HepG2 (cell line): ENCODE data around the gene DCTN1. TPM values are rescaled to one million over a fixed set of nuclear protein-coding genes. Genes with fewer than 3 reads are reported as not detected.

ENCODE experiments used
- ARID4A ChIP-seq: sonication (generic); formaldehyde crosslinking; IDR thresholded peaks from 2 replicates; pipeline ENCODE4 v1.5.0; 2020; ENCODE audit warnings: mild to moderate bottlenecking, missing genetic modification reagents, borderline replicate concordance
- CSRNP1 ChIP-seq: sonication (generic); formaldehyde crosslinking; IDR thresholded peaks from 2 replicates; pipeline ENCODE4 v1.8.1; 2023; ENCODE audit warnings: mild to moderate bottlenecking, missing genetic modification reagents
- HNRNPH1 ChIP-seq: fragments of 200-400 bp; formaldehyde crosslinking; optimal IDR thresholded peaks from 2 replicates; pipeline ENCODE3; 2017; ENCODE audit warnings: mild to moderate bottlenecking, low read depth, low read length
- IRF2 ChIP-seq: IDR thresholded peaks from 2 replicates; pipeline ENCODE4 v1.6.1; 2018; ENCODE audit warnings: missing genetic modification reagents, missing compliant biosample characterization
- MIER3 ChIP-seq: IDR thresholded peaks from 2 replicates; pipeline ENCODE4 v1.6.1; 2016; ENCODE audit warnings: missing compliant biosample characterization, borderline replicate concordance
- MLLT10 ChIP-seq: sonication (generic); formaldehyde crosslinking; IDR thresholded peaks from 2 replicates; pipeline ENCODE4 v1.4.0; 2020; ENCODE audit warnings: missing genetic modification reagents
- MTA3 ChIP-seq: sonication (generic); formaldehyde crosslinking; IDR thresholded peaks from 2 replicates; pipeline ENCODE4 v1.4.0; 2020; ENCODE audit warnings: missing genetic modification reagents
- PAWR ChIP-seq: sonication (generic); formaldehyde crosslinking; IDR thresholded peaks from 2 replicates; pipeline ENCODE4 v1.4.0; 2020; ENCODE audit warnings: missing genetic modification reagents, mild to moderate bottlenecking, borderline replicate concordance
- RARG ChIP-seq: sonication (generic); formaldehyde crosslinking; IDR thresholded peaks from 2 replicates; pipeline ENCODE4 v1.4.0; 2020; ENCODE audit warnings: low read depth, mild to moderate bottlenecking, missing genetic modification reagents
- RFX3 ChIP-seq: IDR thresholded peaks from 2 replicates; pipeline ENCODE4 v1.6.1; 2016; ENCODE audit warnings: missing biosample characterization, missing genetic modification reagents
- ZBTB2 ChIP-seq: sonication (generic); formaldehyde crosslinking; IDR thresholded peaks from 2 replicates; pipeline ENCODE4 v1.8.0; 2022; ENCODE audit warnings: low read depth, missing genetic modification reagents
- ZFAT ChIP-seq: sonication (generic); formaldehyde crosslinking; conservative IDR thresholded peaks from 2 replicates; pipeline ENCODE4 v1.8.1; 2023; ENCODE audit warnings: missing genetic modification reagents, inconsistent platforms
- ZMYM4 ChIP-seq: sonication (generic); formaldehyde crosslinking; IDR thresholded peaks from 2 replicates; pipeline ENCODE4 v1.8.1; 2023; ENCODE audit warnings: mild to moderate bottlenecking, missing genetic modification reagents
- ZNF234 ChIP-seq: sonication (generic); formaldehyde crosslinking; conservative IDR thresholded peaks from 2 replicates; pipeline ENCODE4 v1.5.1; 2020; ENCODE audit warnings: mild to moderate bottlenecking, missing genetic modification reagents
- ZNF431 ChIP-seq: sonication (generic); formaldehyde crosslinking; IDR thresholded peaks from 2 replicates; pipeline ENCODE4 v1.9.0; 2022; ENCODE audit warnings: missing genetic modification reagents, low read depth, mild to moderate bottlenecking, borderline replicate concordance
- ZNF747 ChIP-seq: sonication (generic); formaldehyde crosslinking; IDR thresholded peaks from 2 replicates; pipeline ENCODE4 v1.8.1; 2023; ENCODE audit warnings: missing genetic modification reagents, mild to moderate bottlenecking, borderline replicate concordance
- ZNF782 ChIP-seq: sonication (generic); formaldehyde crosslinking; IDR thresholded peaks from 2 replicates; pipeline ENCODE4 v1.4.0; 2020; ENCODE audit warnings: missing genetic modification reagents, mild to moderate bottlenecking, borderline replicate concordance
- polyA plus RNA-seq, 8 experiments: library from polyadenylated mRNA; depleted of rRNA in 3 of 8; stranded (reverse) in 7 of 8; unstranded in 1 of 8; fragments of >200 nt; fragmentation: Illumina TruSeq in 4 of 8; extraction: Trizol in 4 of 8; gene quantifications; 2 replicates each; pipeline versions ENCODE4 v1.2.1 to v1.2.3, GENCODE V29; 2011 to 2016; ENCODE audit warnings: low read depth in 4 of 8, missing spikeins in 1 of 8, mixed read lengths in 1 of 8; ENCODE audit not compliant: insufficient read depth in 1 of 8
- total RNA-seq, 5 experiments: library from RNA; depleted of rRNA; stranded (reverse); fragments of >200 nt; fragmentation: Illumina TruSeq; extraction: Trizol; gene quantifications; 2 replicates each; pipeline ENCODE4 v1.2.3, GENCODE V29; 2016; ENCODE audit warnings: low read depth in 1 of 5
- TF ChIP-seq, protein P1 (sequence below): sonication (generic); formaldehyde crosslinking; IDR thresholded peaks from 2 replicates; pipeline ENCODE4 v1.4.0; 2020; ENCODE audit warnings: missing genetic modification reagents

Gene DCTN1
- total and polyA plus RNA-seq, 2 of the 13 experiments (the other 11 are each of a cell fraction or from before 2014, with no cell fraction given), result 73.2 to 122 TPM

- TF ChIP-seq ZNF782 (CRISPR knock-in tag), result no peak
- TF ChIP-seq, protein P1, sequence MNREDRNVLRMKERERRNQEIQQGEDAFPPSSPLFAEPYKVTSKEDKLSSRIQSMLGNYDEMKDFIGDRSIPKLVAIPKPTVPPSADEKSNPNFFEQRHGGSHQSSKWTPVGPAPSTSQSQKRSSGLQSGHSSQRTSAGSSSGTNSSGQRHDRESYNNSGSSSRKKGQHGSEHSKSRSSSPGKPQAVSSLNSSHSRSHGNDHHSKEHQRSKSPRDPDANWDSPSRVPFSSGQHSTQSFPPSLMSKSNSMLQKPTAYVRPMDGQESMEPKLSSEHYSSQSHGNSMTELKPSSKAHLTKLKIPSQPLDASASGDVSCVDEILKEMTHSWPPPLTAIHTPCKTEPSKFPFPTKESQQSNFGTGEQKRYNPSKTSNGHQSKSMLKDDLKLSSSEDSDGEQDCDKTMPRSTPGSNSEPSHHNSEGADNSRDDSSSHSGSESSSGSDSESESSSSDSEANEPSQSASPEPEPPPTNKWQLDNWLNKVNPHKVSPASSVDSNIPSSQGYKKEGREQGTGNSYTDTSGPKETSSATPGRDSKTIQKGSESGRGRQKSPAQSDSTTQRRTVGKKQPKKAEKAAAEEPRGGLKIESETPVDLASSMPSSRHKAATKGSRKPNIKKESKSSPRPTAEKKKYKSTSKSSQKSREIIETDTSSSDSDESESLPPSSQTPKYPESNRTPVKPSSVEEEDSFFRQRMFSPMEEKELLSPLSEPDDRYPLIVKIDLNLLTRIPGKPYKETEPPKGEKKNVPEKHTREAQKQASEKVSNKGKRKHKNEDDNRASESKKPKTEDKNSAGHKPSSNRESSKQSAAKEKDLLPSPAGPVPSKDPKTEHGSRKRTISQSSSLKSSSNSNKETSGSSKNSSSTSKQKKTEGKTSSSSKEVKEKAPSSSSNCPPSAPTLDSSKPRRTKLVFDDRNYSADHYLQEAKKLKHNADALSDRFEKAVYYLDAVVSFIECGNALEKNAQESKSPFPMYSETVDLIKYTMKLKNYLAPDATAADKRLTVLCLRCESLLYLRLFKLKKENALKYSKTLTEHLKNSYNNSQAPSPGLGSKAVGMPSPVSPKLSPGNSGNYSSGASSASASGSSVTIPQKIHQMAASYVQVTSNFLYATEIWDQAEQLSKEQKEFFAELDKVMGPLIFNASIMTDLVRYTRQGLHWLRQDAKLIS, result no peak; the same call in 1 of the 2 replicates
- peak; percentile 49 for TF ChIP-seq ARID4A (CRISPR knock-in tag)
- peak; percentile 56; the same call in 1 of the 2 replicates for TF ChIP-seq ZNF431 (CRISPR knock-in tag)
- no peak for TF ChIP-seq ZNF747 (CRISPR knock-in tag)
- TF ChIP-seq MLLT10 (CRISPR knock-in tag), result no peak
- no peak for TF ChIP-seq MTA3 (CRISPR knock-in tag)
- TF ChIP-seq MIER3, result peak; percentile 38; the same call in 1 of the 2 replicates
- no peak for TF ChIP-seq RARG
- TF ChIP-seq IRF2, result peak; percentile 4; the same call in 1 of the 2 replicates
- no peak for TF ChIP-seq CSRNP1 (CRISPR knock-in tag)
- no peak for TF ChIP-seq ZBTB2 (CRISPR knock-in tag)
- no peak for TF ChIP-seq ZNF234 (CRISPR knock-in tag)
- no peak for TF ChIP-seq ZFAT
- TF ChIP-seq PAWR, result no peak
- TF ChIP-seq RFX3 (CRISPR knock-in tag), result no peak
- TF ChIP-seq ZMYM4, result peak; percentile 24; the same call in 1 of the 2 replicates
- peak; percentile 18 for TF ChIP-seq HNRNPH1
Measured at GRCh38 chr2:74424139-74424992, 44.3 kb upstream of the DCTN1 start (continued).
